NCI-H187 treated with DMSO at 0.1 percent for 48 hours (cell line): ENCODE results near the gene PRPF19.

Experiments used
- DNase-seq: peaks from one replicate; lab custom pipeline; 2025; lab: John Stamatoyannopoulos, UW

Gene PRPF19

GRCh38 chr11:60841797-60842667 lies 64.4 kb downstream of the PRPF19 start, which contains the start of gene CCDC86:
CCDC86 (plus strand) TSS chr11:60842113; CDS start chr11:60842125, 12 bp downstream.
- peak; percentile 36 for DNase-seq
